HepG2 (cell line): ENCODE data around the gene FOXG1. TPM values are rescaled to one million over a fixed set of nuclear protein-coding genes. Genes with fewer than 3 reads are reported as not detected.

ENCODE experiments used
- ARID3A ChIP-seq: IDR thresholded peaks from 2 replicates; pipeline ENCODE4 v1.6.1; 2012; ENCODE audit warnings: low read depth, low read length, improper control_type of control experiment
- ELF3 ChIP-seq: IDR thresholded peaks from 2 replicates; pipeline ENCODE4 v1.6.1; 2016; ENCODE audit warnings: missing genetic modification reagents, missing compliant biosample characterization
- ERF ChIP-seq: IDR thresholded peaks from 2 replicates; pipeline ENCODE4 v1.6.1; 2018; ENCODE audit warnings: missing biosample characterization, missing genetic modification reagents
- KAT8 ChIP-seq: IDR thresholded peaks from 2 replicates; pipeline ENCODE4 v1.6.1; 2016; ENCODE audit warnings: missing genetic modification reagents, missing compliant biosample characterization
- KLF12 ChIP-seq: sonication (generic); formaldehyde crosslinking; IDR thresholded peaks from 2 replicates; pipeline ENCODE4 v1.4.0; 2020; ENCODE audit warnings: missing genetic modification reagents, borderline replicate concordance
- KLF16 ChIP-seq, 2 experiments: sonication (generic) in 1 of 2; formaldehyde crosslinking in 1 of 2; IDR thresholded peaks; 2 replicates each; pipeline versions ENCODE4 v1.6.1 to v1.8.0; 2016 to 2023; ENCODE audit warnings: missing genetic modification reagents in 2 of 2, missing compliant biosample characterization in 1 of 2
- NKX3-1 ChIP-seq: sonication (generic); formaldehyde crosslinking; IDR thresholded peaks from 2 replicates; pipeline ENCODE4 v1.5.0; 2020; ENCODE audit warnings: missing genetic modification reagents
- PRMT3 ChIP-seq: sonication (generic); formaldehyde crosslinking; IDR thresholded peaks from 2 replicates; pipeline ENCODE4 v1.8.1; 2022; ENCODE audit warnings: low read depth, mild to moderate bottlenecking, moderate library complexity, missing genetic modification reagents, borderline replicate concordance
- SMC3 ChIP-seq: IDR thresholded peaks from 2 replicates; pipeline ENCODE4 v1.6.1; 2011; ENCODE audit warnings: low read length, improper control_type of control experiment
- TEF ChIP-seq: sonication (generic); formaldehyde crosslinking; IDR thresholded peaks from 2 replicates; pipeline ENCODE4 v1.5.0; 2020; ENCODE audit warnings: missing genetic modification reagents
- ZSCAN12 ChIP-seq: sonication (generic); formaldehyde crosslinking; IDR thresholded peaks from 2 replicates; pipeline ENCODE4 v1.9.0; 2021; ENCODE audit warnings: mild to moderate bottlenecking, missing genetic modification reagents
- polyA plus RNA-seq, 8 experiments: library from polyadenylated mRNA; depleted of rRNA in 3 of 8; stranded (reverse) in 7 of 8; unstranded in 1 of 8; fragments of >200 nt; fragmentation: Illumina TruSeq in 4 of 8; extraction: Trizol in 4 of 8; gene quantifications; 2 replicates each; pipeline versions ENCODE4 v1.2.1 to v1.2.3, GENCODE V29; 2011 to 2016; ENCODE audit warnings: low read depth in 4 of 8, missing spikeins in 1 of 8, mixed read lengths in 1 of 8; ENCODE audit not compliant: insufficient read depth in 1 of 8
- total RNA-seq, 5 experiments: library from RNA; depleted of rRNA; stranded (reverse); fragments of >200 nt; fragmentation: Illumina TruSeq; extraction: Trizol; gene quantifications; 2 replicates each; pipeline ENCODE4 v1.2.3, GENCODE V29; 2016; ENCODE audit warnings: low read depth in 1 of 5
- TF ChIP-seq, protein P1 (sequence below): IDR thresholded peaks from 2 replicates; pipeline ENCODE4 v1.4.0; 2020; ENCODE audit warnings: mild to moderate bottlenecking, missing genetic modification reagents
- TF ChIP-seq, protein P2 (sequence below): sonication (generic); formaldehyde crosslinking; IDR thresholded peaks from 2 replicates; pipeline ENCODE4 v1.5.0; 2020; ENCODE audit warnings: mild to moderate bottlenecking, missing genetic modification reagents, moderate library complexity

FOXG1 gene
- total and polyA plus RNA-seq, 2 of the 13 experiments (the other 11 are each of a cell fraction or from before 2014, with no cell fraction given) = not detected

- TF ChIP-seq ERF (CRISPR knock-in tag) = 0 out of 2 replicates have a peak, but pooled peaks have one; percentile 14
- TF ChIP-seq, protein P1, sequence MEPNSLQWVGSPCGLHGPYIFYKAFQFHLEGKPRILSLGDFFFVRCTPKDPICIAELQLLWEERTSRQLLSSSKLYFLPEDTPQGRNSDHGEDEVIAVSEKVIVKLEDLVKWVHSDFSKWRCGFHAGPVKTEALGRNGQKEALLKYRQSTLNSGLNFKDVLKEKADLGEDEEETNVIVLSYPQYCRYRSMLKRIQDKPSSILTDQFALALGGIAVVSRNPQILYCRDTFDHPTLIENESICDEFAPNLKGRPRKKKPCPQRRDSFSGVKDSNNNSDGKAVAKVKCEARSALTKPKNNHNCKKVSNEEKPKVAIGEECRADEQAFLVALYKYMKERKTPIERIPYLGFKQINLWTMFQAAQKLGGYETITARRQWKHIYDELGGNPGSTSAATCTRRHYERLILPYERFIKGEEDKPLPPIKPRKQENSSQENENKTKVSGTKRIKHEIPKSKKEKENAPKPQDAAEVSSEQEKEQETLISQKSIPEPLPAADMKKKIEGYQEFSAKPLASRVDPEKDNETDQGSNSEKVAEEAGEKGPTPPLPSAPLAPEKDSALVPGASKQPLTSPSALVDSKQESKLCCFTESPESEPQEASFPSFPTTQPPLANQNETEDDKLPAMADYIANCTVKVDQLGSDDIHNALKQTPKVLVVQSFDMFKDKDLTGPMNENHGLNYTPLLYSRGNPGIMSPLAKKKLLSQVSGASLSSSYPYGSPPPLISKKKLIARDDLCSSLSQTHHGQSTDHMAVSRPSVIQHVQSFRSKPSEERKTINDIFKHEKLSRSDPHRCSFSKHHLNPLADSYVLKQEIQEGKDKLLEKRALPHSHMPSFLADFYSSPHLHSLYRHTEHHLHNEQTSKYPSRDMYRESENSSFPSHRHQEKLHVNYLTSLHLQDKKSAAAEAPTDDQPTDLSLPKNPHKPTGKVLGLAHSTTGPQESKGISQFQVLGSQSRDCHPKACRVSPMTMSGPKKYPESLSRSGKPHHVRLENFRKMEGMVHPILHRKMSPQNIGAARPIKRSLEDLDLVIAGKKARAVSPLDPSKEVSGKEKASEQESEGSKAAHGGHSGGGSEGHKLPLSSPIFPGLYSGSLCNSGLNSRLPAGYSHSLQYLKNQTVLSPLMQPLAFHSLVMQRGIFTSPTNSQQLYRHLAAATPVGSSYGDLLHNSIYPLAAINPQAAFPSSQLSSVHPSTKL (CRISPR knock-in tag) = peak; percentile 25
- TF ChIP-seq KLF16 (CRISPR knock-in tag; IDR thresholded peaks at IDR 0.05) = 0 out of 4 replicates have a peak, but pooled peaks of 1 of the 2 experiments have one; percentile 47
- peak; percentile 60 for TF ChIP-seq ELF3
- TF ChIP-seq SMC3 = peak; percentile 88
- TF ChIP-seq, protein P2, sequence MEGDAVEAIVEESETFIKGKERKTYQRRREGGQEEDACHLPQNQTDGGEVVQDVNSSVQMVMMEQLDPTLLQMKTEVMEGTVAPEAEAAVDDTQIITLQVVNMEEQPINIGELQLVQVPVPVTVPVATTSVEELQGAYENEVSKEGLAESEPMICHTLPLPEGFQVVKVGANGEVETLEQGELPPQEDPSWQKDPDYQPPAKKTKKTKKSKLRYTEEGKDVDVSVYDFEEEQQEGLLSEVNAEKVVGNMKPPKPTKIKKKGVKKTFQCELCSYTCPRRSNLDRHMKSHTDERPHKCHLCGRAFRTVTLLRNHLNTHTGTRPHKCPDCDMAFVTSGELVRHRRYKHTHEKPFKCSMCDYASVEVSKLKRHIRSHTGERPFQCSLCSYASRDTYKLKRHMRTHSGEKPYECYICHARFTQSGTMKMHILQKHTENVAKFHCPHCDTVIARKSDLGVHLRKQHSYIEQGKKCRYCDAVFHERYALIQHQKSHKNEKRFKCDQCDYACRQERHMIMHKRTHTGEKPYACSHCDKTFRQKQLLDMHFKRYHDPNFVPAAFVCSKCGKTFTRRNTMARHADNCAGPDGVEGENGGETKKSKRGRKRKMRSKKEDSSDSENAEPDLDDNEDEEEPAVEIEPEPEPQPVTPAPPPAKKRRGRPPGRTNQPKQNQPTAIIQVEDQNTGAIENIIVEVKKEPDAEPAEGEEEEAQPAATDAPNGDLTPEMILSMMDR (CRISPR knock-in tag) = peak; percentile 88
- no peak for TF ChIP-seq KLF12 (CRISPR knock-in tag)
- TF ChIP-seq NKX3-1 (CRISPR knock-in tag) = 0 out of 2 replicates have a peak, but pooled peaks have one; percentile 20
- no peak for TF ChIP-seq ZSCAN12 (CRISPR knock-in tag)
- 0 out of 2 replicates have a peak, but pooled peaks have one; percentile 2 for TF ChIP-seq TEF (CRISPR knock-in tag)
- 0 out of 2 replicates have a peak, but pooled peaks have one; percentile 53 for TF ChIP-seq ARID3A
- no peak for TF ChIP-seq PRMT3 (CRISPR knock-in tag)
- TF ChIP-seq KAT8 (CRISPR knock-in tag) = peak; percentile 40; the same call in 1 of the 2 replicates
- TF ChIP-seq, all 625 proteins: peak for 16
These were observed 12.2 kb upstream of the FOXG1 start (continued) for GRCh38 chr14:28754209-28754985.
